Hepatocyte (in vitro differentiated cells): Measurements from ENCODE around the gene SLAMF7.

Experiments used
- CTCF ChIP-seq: fragments of 200-600 bp; sonication (generic); IDR thresholded peaks from 2 replicates; pipeline ENCODE4 v1.5.1; 2016; ENCODE audit warnings: antibody characterized with exemption, mild to moderate bottlenecking; ENCODE audit not compliant: poor library complexity
- EZH2 ChIP-seq: fragments of 200-600 bp; sonication (generic); IDR thresholded peaks from 2 replicates; pipeline ENCODE4 v1.6.1; 2016; ENCODE audit warnings: antibody characterized with exemption, mild to moderate bottlenecking, borderline replicate concordance
- EZH2phosphoT487 ChIP-seq: fragments of 200-600 bp; sonication (generic); IDR thresholded peaks from one replicate; pipeline ENCODE4 v1.6.1; 2018; ENCODE audit warnings: antibody characterized with exemption, mild to moderate bottlenecking, low read depth, moderate library complexity; ENCODE audit not compliant: unreplicated experiment, severe bottlenecking

- no peak for TF ChIP-seq CTCF
- no peak for TF ChIP-seq EZH2
- no peak for TF ChIP-seq EZH2phosphoT487
Measured at GRCh38 chr1:160713161-160713560, 25.9 kb upstream of the SLAMF7 start.
